NCI-H510A treated with DMSO at 0.1 percent for 48 hours (cell line): Measurements from ENCODE around the gene TMEM123.

Source experiments
- DNase-seq: peaks from one replicate; lab custom pipeline; 2025; lab: John Stamatoyannopoulos, UW

Gene TMEM123

GRCh38 chr11:102471474-102471873 lies 18.9 kb upstream of the TMEM123 start:
- no peak for DNase-seq

GRCh38 chr11:102470251-102470650 lies 17.7 kb upstream of the TMEM123 start:
- no peak for DNase-seq

GRCh38 chr11:102469196-102469821 lies 16.7 kb upstream of the TMEM123 start:
- no peak for DNase-seq

DNA sequence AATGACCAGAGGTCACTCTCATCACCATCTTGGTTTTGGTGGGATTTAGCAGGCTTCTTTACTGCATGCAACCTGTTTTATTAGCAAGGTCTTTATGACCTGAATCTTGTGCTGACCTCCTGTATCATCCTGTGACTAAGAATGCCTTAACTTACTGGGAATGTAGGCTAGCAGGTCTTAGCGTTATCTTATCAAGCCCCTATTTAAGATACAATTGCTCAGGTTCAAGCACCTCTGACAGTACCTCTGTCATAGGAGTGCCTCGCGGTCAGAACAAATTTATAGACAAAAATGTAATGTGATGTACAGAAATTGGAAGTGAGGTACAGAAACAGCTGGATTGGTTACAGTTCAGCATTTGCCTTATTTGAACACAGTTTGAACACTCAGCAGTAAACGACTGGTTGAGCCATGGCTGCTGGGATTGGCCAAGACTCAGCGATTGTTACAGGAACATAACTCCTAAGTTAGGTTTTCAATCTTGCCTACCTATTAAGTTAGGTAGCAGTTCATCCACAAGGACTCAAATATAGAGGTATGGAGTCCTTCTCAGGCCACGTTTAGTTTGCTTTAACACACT lies 16.1 kb upstream of the TMEM123 start:
- no peak for DNase-seq

GRCh38 chr11:102467853-102468580 lies 15.5 kb upstream of the TMEM123 start:
- DNase-seq = no peak

DNA sequence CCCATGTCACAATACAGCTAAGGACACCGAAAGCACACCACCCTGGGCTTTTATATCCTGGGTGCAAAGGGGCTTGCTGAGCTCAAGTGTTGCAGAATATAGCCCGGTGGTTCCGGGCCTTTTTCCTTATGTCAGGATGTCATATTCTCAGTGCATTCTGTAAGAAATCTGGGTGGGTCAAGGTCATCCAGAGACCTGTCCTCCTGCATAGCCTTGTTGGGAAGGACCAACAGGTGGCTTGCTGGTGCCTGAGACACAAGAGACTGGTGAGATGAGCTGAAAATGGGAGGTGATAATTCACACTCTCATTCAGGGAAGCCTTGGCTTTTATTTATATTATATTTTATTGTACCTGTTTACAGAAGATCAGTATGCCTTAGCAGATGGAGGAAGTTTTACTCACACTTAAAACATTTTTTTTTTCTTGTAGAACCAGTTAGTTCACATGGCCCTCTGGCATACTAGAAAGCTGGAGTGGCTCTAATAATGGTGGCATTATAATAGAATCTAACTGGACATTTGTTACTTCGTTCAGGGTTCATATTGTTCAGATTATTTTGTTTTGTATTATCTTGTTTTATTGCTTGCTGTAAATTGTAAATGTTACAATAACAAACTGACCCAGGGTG lies 14.6 kb upstream of the TMEM123 start:
- DNase-seq = peak; percentile 71

- DNase-seq = no peak
Observed at GRCh38 chr11:102465696-102466095, 13.1 kb upstream of the TMEM123 start.

DNA sequence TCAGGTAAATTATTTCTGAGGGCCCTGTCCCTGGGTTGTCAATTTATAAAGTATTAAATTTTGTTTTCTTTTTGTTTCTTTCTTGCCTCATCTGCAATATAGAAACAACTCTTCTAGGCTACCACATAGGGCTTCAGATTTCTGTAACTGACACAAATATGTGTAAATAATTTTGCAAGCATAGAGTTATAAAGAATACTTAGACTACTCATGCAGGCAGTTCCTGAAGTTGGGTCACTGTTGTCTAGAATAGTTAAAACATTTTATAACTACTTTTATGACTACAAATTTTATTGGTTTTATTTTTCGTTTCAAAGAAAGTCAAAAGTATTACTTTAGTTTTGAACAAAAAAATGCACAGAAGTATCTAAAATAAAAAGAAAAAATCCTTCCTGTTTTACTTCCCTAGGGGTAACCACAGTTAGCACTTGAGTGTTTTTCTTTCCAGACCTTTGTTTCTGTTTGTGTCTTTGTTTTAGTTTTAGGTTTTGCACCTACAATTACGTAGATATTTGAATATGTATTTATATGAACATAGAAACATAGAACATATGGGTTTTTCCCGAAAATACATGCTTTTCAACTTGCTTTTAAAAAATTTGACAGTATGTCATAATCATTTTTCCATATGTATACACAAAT lies 12.4 kb upstream of the TMEM123 start:
- no peak for DNase-seq

GRCh38 chr11:102464037-102464436 lies 11.5 kb upstream of the TMEM123 start:
- no peak for DNase-seq

GRCh38 chr11:102462610-102463009 lies 10.0 kb upstream of the TMEM123 start:
- DNase-seq = no peak

- DNase-seq = no peak
Observed at GRCh38 chr11:102459393-102459792, 6.8 kb upstream of the TMEM123 start.

DNA sequence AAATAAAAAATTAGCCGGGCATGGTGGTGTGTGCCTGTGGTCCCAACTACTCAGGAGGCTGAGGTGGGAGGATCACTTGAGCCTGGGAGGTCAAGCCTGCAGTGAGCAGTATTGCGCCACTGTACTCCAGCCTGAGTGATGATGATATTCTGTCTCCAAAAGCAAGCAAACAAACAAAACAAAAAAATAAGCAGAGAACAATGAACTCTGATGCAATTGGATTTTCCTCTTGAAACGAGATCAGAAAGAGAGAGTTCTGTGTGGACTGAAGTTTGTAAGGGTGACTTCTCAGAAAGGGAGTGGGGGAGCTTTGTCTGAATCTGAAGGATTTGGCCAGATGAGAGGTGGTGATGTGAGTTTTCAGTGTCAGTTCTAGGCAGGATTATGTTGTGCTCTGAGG lies 6.0 kb upstream of the TMEM123 start:
- no peak for DNase-seq

DNA sequence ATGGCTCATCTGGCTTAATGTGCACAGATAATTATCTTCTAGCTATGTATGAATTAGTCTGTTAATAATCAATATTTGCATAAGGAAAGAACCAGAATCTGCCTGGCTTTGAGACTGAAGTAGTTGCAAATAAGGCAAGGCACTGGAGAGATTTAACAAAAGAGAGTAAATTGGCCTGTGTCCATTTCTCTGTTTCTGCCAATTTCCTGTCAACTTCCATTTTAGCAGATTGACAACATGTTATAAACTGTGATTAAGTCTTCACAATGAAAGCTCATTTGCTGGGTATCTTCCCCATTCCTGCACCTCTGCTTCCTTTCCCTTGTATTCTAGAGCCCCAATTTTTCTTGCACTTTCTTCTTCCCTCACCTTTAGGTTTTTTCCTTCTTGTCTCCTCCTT lies 5.3 kb upstream of the TMEM123 start:
- no peak for DNase-seq

DNA sequence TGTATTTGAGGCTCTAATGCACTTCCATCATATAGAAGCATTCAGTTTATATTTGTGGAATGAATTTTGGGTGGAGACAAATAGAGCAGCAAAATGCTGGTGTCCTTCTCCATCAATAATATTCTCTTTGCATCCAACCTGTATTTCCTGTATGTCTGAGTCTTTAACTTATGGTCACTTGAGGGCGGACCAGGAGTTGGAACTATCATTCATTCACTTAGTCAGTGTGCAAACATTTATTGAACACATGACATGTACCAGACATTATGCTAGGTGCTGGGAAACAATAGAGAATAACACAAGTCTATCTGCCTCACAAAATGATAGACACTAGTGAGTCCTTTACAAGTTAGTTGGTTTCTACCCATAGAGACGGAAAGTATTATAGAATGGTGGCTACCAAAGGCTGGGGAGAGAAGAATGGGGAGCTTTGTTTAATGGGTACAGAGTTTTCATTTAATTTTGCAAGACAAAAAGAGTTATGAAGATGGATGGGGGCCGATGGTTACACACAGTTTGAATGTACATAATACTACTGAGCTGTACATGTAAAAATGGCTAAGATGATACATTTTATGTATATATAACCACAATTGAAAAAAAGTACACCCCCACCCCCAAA lies 4.6 kb upstream of the TMEM123 start:
- no peak for DNase-seq

GRCh38 chr11:102456381-102456780 lies 3.8 kb upstream of the TMEM123 start:
- DNase-seq = no peak

DNA sequence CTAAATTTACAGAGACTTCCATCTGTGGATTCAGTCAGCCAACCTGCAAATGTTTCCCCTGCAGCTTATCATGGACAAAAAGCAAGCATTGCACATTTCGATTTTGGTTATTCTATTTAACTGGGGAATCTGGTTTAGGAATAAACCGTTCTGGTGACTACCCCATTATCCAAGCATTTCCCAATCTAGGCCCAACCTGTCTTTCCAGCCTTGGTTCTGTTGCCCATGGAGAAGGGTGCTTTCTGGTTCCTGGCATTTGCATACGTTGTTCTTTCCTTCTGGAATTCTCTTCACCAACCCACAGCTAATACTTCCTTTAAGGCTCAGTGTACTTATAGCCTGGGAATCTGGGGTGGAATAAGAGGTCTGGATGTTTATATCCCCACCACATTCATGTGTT lies 1.4 kb upstream of the TMEM123 start:
- DNase-seq = no peak

- DNase-seq = peak; percentile 44
Observed at GRCh38 chr11:102453302-102453695, 734 bp upstream of the TMEM123 start.

- peak; percentile 72 for DNase-seq
Observed at GRCh38 chr11:102451681-102452460, 694 bp downstream of the TMEM123 start.

- DNase-seq = no peak
Observed at GRCh38 chr11:102451041-102451680, 1.4 kb downstream of the TMEM123 start.

DNA sequence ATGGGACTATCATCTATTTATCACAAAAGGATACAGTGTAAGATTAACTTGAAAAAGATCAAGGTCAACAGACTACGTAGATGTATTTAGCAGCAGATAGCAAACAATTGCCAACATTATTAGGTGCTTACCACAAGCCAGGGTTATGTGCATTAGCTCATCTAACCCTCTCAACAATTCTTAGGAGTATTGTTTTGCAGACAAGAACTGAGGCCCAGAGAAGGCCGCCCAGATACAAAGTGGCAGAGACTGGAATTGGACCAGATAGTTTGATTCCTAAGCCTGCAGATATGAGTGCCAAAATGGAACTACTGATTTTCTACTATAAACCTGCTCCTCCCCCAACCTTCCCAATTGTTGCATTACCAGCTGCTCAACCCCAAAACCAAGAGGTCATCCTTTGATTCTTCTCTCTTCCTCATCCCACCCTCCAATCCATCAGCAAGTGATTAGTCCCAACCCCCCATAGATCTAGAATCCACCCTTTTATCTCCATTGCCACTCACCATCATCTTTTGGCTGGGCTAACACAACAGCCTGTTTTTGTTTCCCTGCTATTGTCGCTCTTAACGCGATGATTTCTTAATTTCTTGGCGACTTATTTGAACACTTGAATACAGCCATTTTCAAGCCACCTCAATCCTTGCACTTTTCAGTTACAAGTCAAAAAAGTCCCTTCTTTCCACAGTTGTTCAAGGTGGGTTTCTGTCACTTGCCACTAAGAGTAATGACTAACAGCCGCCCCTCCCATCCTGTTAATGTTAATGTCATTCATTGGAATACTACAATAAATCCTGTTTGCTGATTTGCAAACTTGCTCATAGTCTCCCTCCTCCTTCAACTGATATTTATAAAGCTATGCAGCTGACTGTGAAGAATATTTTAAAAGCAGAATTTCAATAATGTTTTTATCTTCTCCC lies 2.7 kb downstream of the TMEM123 start:
- DNase-seq = no peak
